GM12865 (cell line): Measurements from ENCODE around the gene SYT1.
"Not testable (repeated sequence)": the region's sequence is repeated elsewhere in the genome, so short reads cannot be mapped to it uniquely, and the experiment has no call there.

Source experiments
- DNase-seq: peaks from one replicate; pipeline ENCODE4 v3.0.0; 2010; ENCODE audit warnings: low read depth
- H3K4me3 ChIP-seq: 2 replicates; pipeline ENCODE4 v1.5.1; 2011; ENCODE audit warnings: mild to moderate bottlenecking, low read depth, low read length, control low read depth
- TF ChIP-seq, protein P1 (sequence below): IDR thresholded peaks from 2 replicates; pipeline ENCODE4 v1.5.1; 2011; ENCODE audit warnings: low read length, control low read depth, low read depth, inconsistent platforms; ENCODE audit not compliant: insufficient read depth; ENCODE audit errors: missing control alignments

SYT1 gene

DNA sequence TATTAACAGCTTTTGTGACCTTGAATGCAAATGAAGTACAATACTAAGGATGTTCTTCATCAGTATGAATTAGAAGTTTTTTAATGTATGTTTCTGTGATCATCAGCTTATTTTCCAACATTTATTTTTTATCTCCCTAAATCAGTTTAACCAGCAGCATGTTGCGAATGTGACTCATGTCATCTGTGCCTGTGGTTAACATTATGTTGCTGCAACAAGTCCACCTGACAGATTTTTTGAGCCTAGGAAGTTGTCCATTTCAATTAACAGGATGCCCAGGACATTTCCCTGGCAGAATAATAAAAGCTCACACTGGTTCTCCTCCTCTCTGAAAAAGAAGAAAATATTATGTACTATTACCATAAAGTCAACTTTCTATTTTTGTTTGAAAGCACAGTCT lies 155.5 kb downstream of the SYT1 start:
- no peak overlapping the region for H3K4me3 ChIP-seq
- TF ChIP-seq, protein P1, sequence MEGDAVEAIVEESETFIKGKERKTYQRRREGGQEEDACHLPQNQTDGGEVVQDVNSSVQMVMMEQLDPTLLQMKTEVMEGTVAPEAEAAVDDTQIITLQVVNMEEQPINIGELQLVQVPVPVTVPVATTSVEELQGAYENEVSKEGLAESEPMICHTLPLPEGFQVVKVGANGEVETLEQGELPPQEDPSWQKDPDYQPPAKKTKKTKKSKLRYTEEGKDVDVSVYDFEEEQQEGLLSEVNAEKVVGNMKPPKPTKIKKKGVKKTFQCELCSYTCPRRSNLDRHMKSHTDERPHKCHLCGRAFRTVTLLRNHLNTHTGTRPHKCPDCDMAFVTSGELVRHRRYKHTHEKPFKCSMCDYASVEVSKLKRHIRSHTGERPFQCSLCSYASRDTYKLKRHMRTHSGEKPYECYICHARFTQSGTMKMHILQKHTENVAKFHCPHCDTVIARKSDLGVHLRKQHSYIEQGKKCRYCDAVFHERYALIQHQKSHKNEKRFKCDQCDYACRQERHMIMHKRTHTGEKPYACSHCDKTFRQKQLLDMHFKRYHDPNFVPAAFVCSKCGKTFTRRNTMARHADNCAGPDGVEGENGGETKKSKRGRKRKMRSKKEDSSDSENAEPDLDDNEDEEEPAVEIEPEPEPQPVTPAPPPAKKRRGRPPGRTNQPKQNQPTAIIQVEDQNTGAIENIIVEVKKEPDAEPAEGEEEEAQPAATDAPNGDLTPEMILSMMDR, result no peak
- no peak for DNase-seq

- DNase-seq, result no peak
- no peak overlapping the region for H3K4me3 ChIP-seq
- TF ChIP-seq, protein P1, result no peak
Observed at GRCh38 chr12:79021021-79021420, 156.4 kb downstream of the SYT1 start.

- DNase-seq, result no peak
- H3K4me3 ChIP-seq, result no peak overlapping the region
- TF ChIP-seq, protein P1, result no peak
Observed at GRCh38 chr12:79023261-79023660, 158.7 kb downstream of the SYT1 start.

- TF ChIP-seq, protein P1, result no peak
- DNase-seq, result no peak
- no peak overlapping the region for H3K4me3 ChIP-seq
Observed at GRCh38 chr12:79023784-79024183, 159.2 kb downstream of the SYT1 start.

- no peak for DNase-seq
- TF ChIP-seq, protein P1, result no peak
- H3K4me3 ChIP-seq, result no peak overlapping the region
Observed at GRCh38 chr12:79033788-79034187, 169.2 kb downstream of the SYT1 start.

GRCh38 chr12:79044748-79045147 lies 180.2 kb downstream of the SYT1 start:
- not testable (repeated sequence) for H3K4me3 ChIP-seq, DNase-seq

DNA sequence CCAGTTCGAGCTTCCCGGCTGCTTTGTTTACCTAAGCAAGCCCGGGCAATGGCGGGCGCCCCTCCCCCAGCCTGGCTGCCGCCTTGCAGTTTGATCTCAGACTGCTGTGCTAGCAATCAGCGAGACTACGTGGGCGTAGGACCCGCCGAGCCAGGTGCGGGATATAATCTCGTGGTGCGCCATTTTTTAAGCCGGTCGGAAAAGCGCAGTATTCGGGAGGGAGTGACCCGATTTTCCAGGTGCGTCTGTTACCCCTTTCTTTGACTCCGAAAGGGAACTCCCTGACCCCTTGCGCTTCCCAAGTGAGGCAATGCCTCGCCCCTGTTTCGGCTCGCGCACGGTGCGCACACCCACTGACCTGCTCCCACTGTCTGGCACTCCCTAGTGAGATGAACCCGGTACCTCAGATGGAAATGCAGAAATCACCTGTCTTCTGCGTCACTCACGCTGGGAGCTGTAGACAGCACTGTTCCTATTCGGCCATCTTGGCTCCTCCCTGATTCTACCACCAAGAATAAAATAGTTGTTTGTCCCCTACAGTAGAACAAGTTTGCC lies 180.7 kb downstream of the SYT1 start:
- not testable (repeated sequence) for H3K4me3 ChIP-seq

GRCh38 chr12:79046021-79046420 lies 181.4 kb downstream of the SYT1 start:
- H3K4me3 ChIP-seq, result no peak overlapping the region
- TF ChIP-seq, protein P1, result no peak
- no peak for DNase-seq

More for the DNA sequence above, 180.7 kb downstream of the SYT1 start:
- not testable (repeated sequence) for DNase-seq
